ENCODE measurements around the gene ACOT13. TPM values are rescaled to one million over a fixed set of nuclear protein-coding genes. Genes with fewer than 3 reads are reported as not detected.

ACOT13 gene
- 40.6 and 42.8 TPM in 2 replicates for total RNA-seq (2021; fragmentation: NEBNext Ultra II Directional; extraction: Animal tissue kit (Norgen Biotek cat#: 25700))
- polyA plus RNA-seq (2011; rRNA removed): 16.4 and 27.6 TPM in 2 replicates
- polyA plus RNA-seq (2011; cell fraction: cytosol; rRNA removed): 37.1 TPM
- 13.0 TPM for polyA plus RNA-seq (2011; cell fraction: nucleus; rRNA removed)
- 32.1 to 43.2 TPM (median 40.1 TPM) in 4 replicates for polyA plus RNA-seq (2012, experiment 1 of 2)
- 6.6 TPM for polyA plus RNA-seq (2012, experiment 2 of 2)
- polyA plus RNA-seq (2013, experiment 1 of 2): 62.8 TPM
- 64.9 TPM for polyA plus RNA-seq (2013, experiment 2 of 2)
- polyA minus RNA-seq (2011; rRNA and poly(A)+ RNA removed): 6.6 and 16.4 TPM in 2 replicates
- polyA minus RNA-seq (2011; cell fraction: cytosol; rRNA and poly(A)+ RNA removed): 7.2 TPM
- 7.5 TPM for polyA minus RNA-seq (2011; cell fraction: nucleus; rRNA and poly(A)+ RNA removed)
- long read RNA-seq, experiment 1, full-length matches to known transcripts: 51 of 56 reads
- long read RNA-seq, experiment 1, partial matches to known transcripts: 3 of 56 reads
- long read RNA-seq, experiment 1, other reads (novel, unspliced or antisense): 2 of 56 reads
- long read RNA-seq, experiment 2, full-length matches to known transcripts: 12 of 14 reads
- long read RNA-seq, experiment 2, partial matches to known transcripts: 0 of 14 reads
- long read RNA-seq, experiment 2, other reads (novel, unspliced or antisense): 2 of 14 reads

- peak within 1 kb of the TSS; percentile 100 for H3K18ac ChIP-seq (ENCODE audit: extremely low read depth, low read length)
- peak within 1 kb of the TSS; percentile 84 for H2AFZ ChIP-seq (ENCODE audit: low read length)
- H2BK15ac ChIP-seq (ENCODE audit: low read length): peak within 1 kb of the TSS; percentile 97
- H2BK20ac ChIP-seq (ENCODE audit: low read length): 0 out of 2 replicates have a peak within 1 kb of the TSS, but pooled peaks have one; percentile 72
- H3K27ac ChIP-seq (ENCODE audit: low read depth, low read length): peak within 1 kb of the TSS; percentile 92
- peaks cover 10% of the 10 kb centered on the region; the same call in 1 of the 2 replicates for H3K79me1 ChIP-seq (ENCODE audit: low read depth, low read length)
- peak within 1 kb of the TSS; percentile 85 to 99 (median 93) for H3K4me3 ChIP-seq (ENCODE audit: extremely low read depth in 1 of 4, insufficient read depth in 2 of 4, low read depth in 3 of 4, low read length in 4 of 4)
- peak within 1 kb of the TSS; percentile 99 for H2BK12ac ChIP-seq (ENCODE audit: low read depth, low read length)
- H3K4me2 ChIP-seq (ENCODE audit: insufficient read depth in 1 of 2, low read depth in 2 of 2, low read length in 2 of 2): peak within 1 kb of the TSS; percentile 73 to 78
- H4K5ac ChIP-seq (ENCODE audit: insufficient read length, low read depth, low read length): peak within 1 kb of the TSS; percentile 99
- H3K27me3 ChIP-seq (replicated peaks in 1 of 4; ENCODE audit: control insufficient read depth in 3 of 4, extremely low read depth in 1 of 4, insufficient read depth in 3 of 4, low read length in 3 of 4): no peaks in the 10 kb centered on the region
- H3K4me1 ChIP-seq (replicated peaks in 1 of 4; ENCODE audit: control insufficient read depth in 3 of 4, insufficient read depth in 4 of 4, low read length in 3 of 4): peaks cover 0 to 5% (median 0%) of the 10 kb centered on the region in 4 experiments; a peak in 3 of 7 replicates
- peak within 1 kb of the TSS; percentile 97 for H4K8ac ChIP-seq (ENCODE audit: extremely low read depth, insufficient read depth, low read length)
- CTCF ChIA-PET (ENCODE audit: partially characterized antibody): interaction anchor here (0.6 to 3.9 kb wide), 14 partner anchors 8 to 144 kb away, joined by 3 to 39 read pairs (median 4); partner anchors contain the start of gene KIAA0319
- peak within 1 kb of the TSS; percentile 99 for H3K56ac ChIP-seq (replicated peaks; ENCODE audit: insufficient read length, low read depth, low read length)
- H4K91ac ChIP-seq (replicated peaks; ENCODE audit: insufficient read length, low read length): peak within 1 kb of the TSS; percentile 98
- H3K4ac ChIP-seq (replicated peaks; ENCODE audit: insufficient read length, low read depth, low read length): peak within 1 kb of the TSS; percentile 98
- H2BK120ac ChIP-seq (replicated peaks; ENCODE audit: low read depth, low read length): peak within 1 kb of the TSS; percentile 95
- peaks cover 0 to 3% of the 10 kb centered on the region in 2 experiments for H4K20me1 ChIP-seq (replicated peaks in 1 of 2; ENCODE audit: control insufficient read depth in 1 of 2, insufficient read depth in 2 of 2, low read length in 2 of 2)
- peak within 1 kb of the TSS; percentile 54; the same call in 1 of the 2 replicates for H2AK5ac ChIP-seq (ENCODE audit: low read depth, low read length)
- H3K14ac ChIP-seq (ENCODE audit: insufficient read length): peak within 1 kb of the TSS; percentile 37
- POLR2A ChIA-PET (ENCODE audit: partially characterized antibody): interaction anchor here (0.7 to 3.5 kb wide), 10 partner anchors 8 to 315 kb away, joined by 3 to 22 read pairs (median 3); partner anchors contain the start of gene KIAA0319
- FAIRE-seq: no peak
- H3K9me3 ChIP-seq (ENCODE audit: insufficient read depth in 2 of 2, low read depth in 1 of 2, low read length in 1 of 2): peaks cover 7 to 14% of the 10 kb centered on the region in 2 experiments
- H3K36me3 ChIP-seq (ENCODE audit: control insufficient read depth in 2 of 4, insufficient read depth in 4 of 4, low read length in 3 of 4): peaks cover 5 to 35% (median 16%) of the 10 kb centered on the region in 4 experiments; a peak in 7 of 8 replicates
- peak within 1 kb of the TSS; percentile 100 for H2BK5ac ChIP-seq (ENCODE audit: low read depth, low read length)
- DNase-seq (ENCODE audit: low read depth in 1 of 2, low spot score in 2 of 2): peak; percentile 93 to 97
- H3K23me2 ChIP-seq (ENCODE audit: low read depth, low read length): peaks cover 13% of the 10 kb centered on the region
- no peak within 1 kb of the TSS for H3K23ac ChIP-seq (ENCODE audit: insufficient read length)
- H3K79me2 ChIP-seq (ENCODE audit: control insufficient read depth in 1 of 2, insufficient read depth in 2 of 2, low read length in 2 of 2): peaks cover 0 to 40% of the 10 kb centered on the region in 2 experiments; a peak in 3 of 4 replicates
- WGBS, 2 experiments (ENCODE audit: extremely low coverage in 1 of 2, insufficient coverage in 1 of 2, insufficient read length in 1 of 2, insufficient replicate concordance in 2 of 2, low coverage in 1 of 2, low lambda C conversion rate in 2 of 2, missing lambda C conversion rate in 1 of 2): 3% methylated on average over 45 of the region's 62 CpGs; no CpG with 5 or more reads in 1 of the 2 experiments
- peak within 1 kb of the TSS; percentile 79 to 97 (median 95) for H3K9ac ChIP-seq (replicated peaks in 1 of 4; ENCODE audit: extremely low read depth in 1 of 4, low read depth in 3 of 4, low read length in 3 of 4)
- TF ChIP-seq NANOG (IDR thresholded peaks at IDR 0.05; ENCODE audit: insufficient read depth, low read depth, low read length, poor library complexity, severe bottlenecking) (no peak), CREB1 (IDR thresholded peaks at IDR 0.05) (peak; percentile 80), PHF8 (conservative IDR thresholded peaks at IDR 0.05; ENCODE audit: low read depth, low read length) (peak; percentile 93), POU5F1 (IDR thresholded peaks at IDR 0.05; ENCODE audit: low read depth, low read length) (no peak), CTCF (IDR thresholded peaks at IDR 0.05; ENCODE audit: control extremely low read depth in 1 of 3, insufficient read depth in 1 of 3, low read depth in 1 of 3, low read length in 3 of 3) (peak; percentile 47 to 63 (median 58))
Observed at GRCh38 chr6:24666641-24667377, at the start of gene ACOT13, which contains the start of gene TDP2. Gene ACOT13, plus strand, starts transcription at chr6:24667077. Its CDS starts 187 bp downstream, at chr6:24667264. Gene TDP2, minus strand, starts transcription at chr6:24666899. Its CDS starts 37 bp downstream, at chr6:24666862.
